Gastroesophageal sphincter (tissue), 4 donors: ENCODE data around the gene TTLL1. TPM values are rescaled to one million over a fixed set of nuclear protein-coding genes. Genes with fewer than 3 reads are reported as not detected.
A peak's percentile ranks its signal among the peaks of the same experiment; 100 is the strongest.

ENCODE experiments used
- ATAC-seq: fragments of 150-250 bp; one replicate; pipeline ENCODE4 v1.9.1; 2016; ENCODE audit warnings: mild to moderate bottlenecking, moderate library complexity
- H3K27ac ChIP-seq, 4 donors: fragments of 200-600 bp; sonication (generic) in 3 of 4; 1 replicate in 3 of 4; 2 replicates in 1 of 4; pipeline ENCODE4 v1.5.1; 2016 to 2019
- H3K27me3 ChIP-seq: fragments of 200-600 bp; sonication (generic); one replicate; pipeline ENCODE4 v1.5.1; 2019
- H3K36me3 ChIP-seq, 2 donors: fragments of 200-600 bp; sonication (generic); one replicate each; pipeline ENCODE4 v1.5.1; 2019; ENCODE audit warnings: control low read depth in 1 of 2
- H3K4me1 ChIP-seq, 3 donors: fragments of 200-600 bp; sonication (generic); 1 replicate in 2 of 3; 2 replicates in 1 of 3; pipeline ENCODE4 v1.5.1; 2016 to 2019; ENCODE audit warnings: control low read depth in 2 of 3
- H3K4me3 ChIP-seq, 2 donors: fragments of 200-600 bp; sonication (generic); one replicate each; pipeline ENCODE4 v1.5.1; 2019; ENCODE audit warnings: mild to moderate bottlenecking in 1 of 2, moderate library complexity in 1 of 2
- H3K9me3 ChIP-seq, 3 donors: fragments of 200-600 bp; sonication (generic); one replicate each; pipeline ENCODE4 v1.5.1; 2017 to 2019; ENCODE audit warnings: control low read depth in 2 of 3
- CTCF ChIP-seq, 4 experiments: fragments of 200-600 bp in 2 of 4; fragments of 450-650 bp in 2 of 4; sonication (generic) in 1 of 4; IDR thresholded peaks; one replicate each; pipeline ENCODE4 v1.5.1; 2017 to 2019; ENCODE audit warnings: antibody characterized with exemption in 4 of 4, mild to moderate bottlenecking in 2 of 4, moderate library complexity in 2 of 4
- EP300 ChIP-seq: sonication (generic); formaldehyde crosslinking; IDR thresholded peaks from one replicate; pipeline ENCODE4 v1.6.1; 2017; ENCODE audit warnings: antibody characterized with exemption, mild to moderate bottlenecking
- POLR2A ChIP-seq, 2 donors: fragments of 450-650 bp; IDR thresholded peaks; one replicate each; pipeline ENCODE4 v1.6.1; 2017; ENCODE audit warnings: antibody characterized with exemption in 2 of 2, mild to moderate bottlenecking in 2 of 2, moderate library complexity in 1 of 2
- POLR2AphosphoS5 ChIP-seq: sonication (generic); formaldehyde crosslinking; IDR thresholded peaks from one replicate; pipeline ENCODE4 v1.6.1; 2017; ENCODE audit warnings: antibody characterized with exemption
- WGBS, 2 donors: methylation state at CpG; one replicate each; pipeline ENCODE4 v1.1.5; 2018; ENCODE audit warnings: low coverage in 1 of 2; 5-methylcytosine and 5-hydroxymethylcytosine counted together
- total RNA-seq, 4 donors: library from RNA; depleted of rRNA; stranded (reverse); fragments of >200 nt; gene quantifications; one replicate each; pipeline ENCODE4 v1.1.0, GENCODE V29; 2016

The TTLL1 gene
- total RNA-seq, 4 donors from 2014 or later = 3.9 to 8.0 (median 5.4) TPM

GRCh38 chr22:43009444-43009843 lies 79.7 kb downstream of the TTLL1 start:
- ATAC-seq = no peak
- Histone ChIP-seq H3K27me3 (no peaks in the 10 kb centered on the region), H3K4me3 (no peak overlapping the region), H3K9me3 (no peaks in the 10 kb centered on the region), H3K4me1 (peaks cover 3 to 91% (median 26%) of the 10 kb centered on the region in 3 donors), H3K27ac (peak overlapping the region in 3 of 4 donors; percentile 58 to 66 (median 60)), H3K36me3 (no peaks in the 10 kb centered on the region)
- WGBS, 2 donors = 74 to 85% methylated on average over 3 to 4 of the region's 4 CpGs
- TF ChIP-seq POLR2AphosphoS5 (no peak), CTCF (IDR thresholded peaks at IDR 0.05) (no peak), POLR2A (IDR thresholded peaks at IDR 0.05) (no peak), EP300 (no peak)

GRCh38 chr22:43008921-43009320 lies 80.3 kb downstream of the TTLL1 start:
- TF ChIP-seq POLR2AphosphoS5 = peak; percentile 51
- TF ChIP-seq POLR2A (IDR thresholded peaks at IDR 0.05) = no peak
- H3K4me3 ChIP-seq = no peak overlapping the region
- H3K4me1 ChIP-seq = peaks cover 3 to 95% (median 30%) of the 10 kb centered on the region in 3 donors
- H3K36me3 ChIP-seq = no peaks in the 10 kb centered on the region
- ATAC-seq = peak; percentile 13
- no peaks in the 10 kb centered on the region for H3K9me3 ChIP-seq
- peak overlapping the region in 3 of 4 donors; percentile 58 to 66 (median 60) for H3K27ac ChIP-seq
- no peaks in the 10 kb centered on the region for H3K27me3 ChIP-seq
- 52 to 59% methylated on average over 2 to 4 of the region's 4 CpGs for WGBS, 2 donors

GRCh38 chr22:43008509-43008908 lies 80.7 kb downstream of the TTLL1 start:
- peak overlapping the region in 3 of 4 donors; percentile 58 to 66 (median 60) for H3K27ac ChIP-seq
- peaks cover 3 to 95% (median 29%) of the 10 kb centered on the region in 3 donors for H3K4me1 ChIP-seq
- no peak overlapping the region for H3K4me3 ChIP-seq
- TF ChIP-seq POLR2AphosphoS5 = no peak
- TF ChIP-seq CTCF (IDR thresholded peaks at IDR 0.05) = no peak
- WGBS, 2 donors = 60 to 93% methylated on average over 1 to 4 of the region's 4 CpGs
- H3K9me3 ChIP-seq = no peaks in the 10 kb centered on the region
- H3K27me3 ChIP-seq = no peaks in the 10 kb centered on the region
- peak; percentile 83 for ATAC-seq
- no peaks in the 10 kb centered on the region for H3K36me3 ChIP-seq

GRCh38 chr22:43007519-43008102 lies 81.6 kb downstream of the TTLL1 start:
- TF ChIP-seq POLR2AphosphoS5 = no peak
- no peak for TF ChIP-seq CTCF (IDR thresholded peaks at IDR 0.05)
- TF ChIP-seq EP300 = no peak
- no peak for TF ChIP-seq POLR2A (IDR thresholded peaks at IDR 0.05)
- no peaks in the 10 kb centered on the region for H3K9me3 ChIP-seq
- peak overlapping the region in 2 of 4 donors; percentile 20 to 58 for H3K27ac ChIP-seq
- no peaks in the 10 kb centered on the region for H3K36me3 ChIP-seq
- H3K4me3 ChIP-seq = no peak overlapping the region
- H3K4me1 ChIP-seq = peaks cover 3 to 95% (median 27%) of the 10 kb centered on the region in 3 donors
- no peaks in the 10 kb centered on the region for H3K27me3 ChIP-seq
- ATAC-seq = no peak
- WGBS, 2 donors = 0 to 33% methylated on average over 1 of the region's 5 CpGs

- Histone ChIP-seq H3K4me1 (peaks cover 6 to 95% (median 32%) of the 10 kb centered on the region in 3 donors), H3K4me3 (no peak overlapping the region), H3K27ac (no peak overlapping the region), H3K36me3 (no peaks in the 10 kb centered on the region), H3K9me3 (no peaks in the 10 kb centered on the region), H3K27me3 (no peaks in the 10 kb centered on the region)
- no peak for ATAC-seq
- TF ChIP-seq CTCF (IDR thresholded peaks at IDR 0.05) (no peak), EP300 (no peak), POLR2AphosphoS5 (no peak), POLR2A (IDR thresholded peaks at IDR 0.05) (no peak)
- 80 to 88% methylated on average over 3 to 5 of the region's 7 CpGs for WGBS, 2 donors
Observed at GRCh38 chr22:43006753-43007152, 82.4 kb downstream of the TTLL1 start.
